Endodermal cell (in vitro differentiated cells): Measurements from ENCODE around the gene LTF. TPM values are rescaled to one million over a fixed set of nuclear protein-coding genes. Genes with fewer than 3 reads are reported as not detected.

Experiments
- DNase-seq: peaks from one replicate; pipeline ENCODE4 v3.0.0-alpha.2; 2017
- H3K27ac ChIP-seq: 2 replicates; pipeline ENCODE4 v1.5.1; 2013; ENCODE audit warnings: mild to moderate bottlenecking, low read depth, low read length, moderate library complexity
- H3K27me3 ChIP-seq: 2 replicates; pipeline ENCODE4 v1.6.1; 2013; ENCODE audit warnings: mild to moderate bottlenecking, low read length, moderate library complexity; ENCODE audit not compliant: insufficient read depth, control insufficient read depth, poor library complexity, severe bottlenecking
- H3K36me3 ChIP-seq: 2 replicates; pipeline ENCODE4 v1.7.0; 2013; ENCODE audit warnings: mild to moderate bottlenecking, low read length, moderate library complexity; ENCODE audit not compliant: control insufficient read depth, insufficient read depth
- H3K4me1 ChIP-seq: one replicate; pipeline ENCODE4 v1.7.0; 2013; ENCODE audit warnings: low read length; ENCODE audit not compliant: control insufficient read depth, insufficient read depth
- H3K4me3 ChIP-seq: 2 replicates; pipeline ENCODE4 v1.5.1; 2013; ENCODE audit warnings: mild to moderate bottlenecking, low read length, moderate library complexity
- H3K9ac ChIP-seq: 2 replicates; pipeline ENCODE4 v1.6.1; 2013; ENCODE audit warnings: mild to moderate bottlenecking, low read length, moderate library complexity; ENCODE audit not compliant: poor library complexity, severe bottlenecking; ENCODE audit errors: extremely low read depth
- H3K9me3 ChIP-seq: 2 replicates; pipeline ENCODE4 v1.6.1; 2013; ENCODE audit warnings: mild to moderate bottlenecking, low read length, moderate library complexity; ENCODE audit not compliant: control insufficient read depth
- H3K27ac Mint-ChIP-seq: 2 replicates; pipeline ENCODE4 v1.8.0; 2020; ENCODE audit warnings: mixed read lengths
- H3K27me3 Mint-ChIP-seq: 2 replicates; pipeline ENCODE4 v1.8.0; 2021; ENCODE audit warnings: mild to moderate bottlenecking, mixed read lengths; ENCODE audit not compliant: insufficient read depth
- H3K36me3 Mint-ChIP-seq: 2 replicates; pipeline ENCODE4 v1.8.0; 2020; ENCODE audit warnings: low read depth, mixed read lengths
- H3K4me1 Mint-ChIP-seq: 2 replicates; pipeline ENCODE4 v1.8.0; 2020; ENCODE audit warnings: mixed read lengths
- H3K4me3 Mint-ChIP-seq: 2 replicates; pipeline ENCODE4 v1.8.0; 2020; ENCODE audit warnings: mild to moderate bottlenecking, moderate library complexity, mixed read lengths
- H3K9me3 Mint-ChIP-seq: 2 replicates; pipeline ENCODE4 v1.8.0; 2020; ENCODE audit warnings: mild to moderate bottlenecking, mixed read lengths
- CTCF ChIP-seq: fragments of 200-600 bp; sonication (generic); conservative IDR thresholded peaks from 2 replicates; pipeline ENCODE4 v1.5.0; 2021; ENCODE audit warnings: antibody characterized with exemption, mild to moderate bottlenecking
- WGBS, 2 experiments: methylation state at CpG; one replicate each; pipeline versions ENCODE4 v1.1.5 to v1.1.7; 2013; ENCODE audit warnings: missing lambda C conversion rate in 2 of 2, mixed read lengths in 1 of 2; ENCODE audit not compliant: insufficient coverage in 1 of 2, insufficient read length in 1 of 2; 5-methylcytosine and 5-hydroxymethylcytosine counted together
- total RNA-seq, 2 donors: library from RNA; stranded (reverse); fragmentation: NEBNext Ultra II Directional in 1 of 2; extraction: Animal tissue kit (Norgen Biotek cat#: 25700) in 1 of 2; gene quantifications; 2 replicates in 1 of 2; 3 replicates in 1 of 2; pipeline ENCODE4 v1.2.1, GENCODE V29; 2021

LTF gene
- total RNA-seq, 2 donors from 2014 or later = 0.24 to 0.31 TPM

- H3K27me3 ChIP-seq = no peaks in the 10 kb centered on the region
- H3K4me1 ChIP-seq = peaks cover 13% of the 10 kb centered on the region
- Mint-ChIP-seq H3K4me1 (peaks cover 26% of the 10 kb centered on the region), H3K9me3 (no peaks in the 10 kb centered on the region), H3K27ac (no peak overlapping the region), H3K4me3 (no peak overlapping the region), H3K27me3 (no peaks in the 10 kb centered on the region), H3K36me3 (no peaks in the 10 kb centered on the region)
- no peaks in the 10 kb centered on the region for H3K9me3 ChIP-seq
- WGBS, 2 experiments = 92 to 97% methylated on average over 8 to 10 of the region's 10 CpGs
- TF ChIP-seq CTCF = no peak
- H3K27ac ChIP-seq = no peak overlapping the region
- no peak overlapping the region for H3K9ac ChIP-seq
- H3K4me3 ChIP-seq = no peak overlapping the region
- H3K36me3 ChIP-seq = no peaks in the 10 kb centered on the region
- no peak for DNase-seq
Observed at GRCh38 chr3:46416125-46416810, 48.4 kb downstream of the LTF start.

GRCh38 chr3:46414739-46415138 lies 50.0 kb downstream of the LTF start:
- H3K9me3 Mint-ChIP-seq = no peaks in the 10 kb centered on the region
- WGBS, 2 experiments = 89 to 100% methylated on average over 4 of the region's 4 CpGs

GRCh38 chr3:46413951-46414350 lies 50.8 kb downstream of the LTF start:
- H3K27ac Mint-ChIP-seq = no peak overlapping the region
- H3K9ac ChIP-seq = no peak overlapping the region
- no peaks in the 10 kb centered on the region for H3K27me3 Mint-ChIP-seq
- no peaks in the 10 kb centered on the region for H3K36me3 Mint-ChIP-seq
- no peak for DNase-seq
- no peaks in the 10 kb centered on the region for H3K27me3 ChIP-seq
- no peaks in the 10 kb centered on the region for H3K9me3 Mint-ChIP-seq
- WGBS, 2 experiments = 93 to 100% methylated on average over 2 to 4 of the region's 5 CpGs
- no peaks in the 10 kb centered on the region for H3K36me3 ChIP-seq
- no peak overlapping the region for H3K4me3 Mint-ChIP-seq
- no peaks in the 10 kb centered on the region for H3K9me3 ChIP-seq
- TF ChIP-seq CTCF = no peak
- H3K27ac ChIP-seq = no peak overlapping the region
- peaks cover 13% of the 10 kb centered on the region for H3K4me1 ChIP-seq
- no peak overlapping the region for H3K4me3 ChIP-seq
- H3K4me1 Mint-ChIP-seq = peaks cover 26% of the 10 kb centered on the region

More at GRCh38 chr3:46414739-46415138, 50.0 kb downstream of the LTF start:
- Histone ChIP-seq H3K9ac (no peak overlapping the region), H3K4me1 (peaks cover 13% of the 10 kb centered on the region), H3K27me3 (no peaks in the 10 kb centered on the region), H3K27ac (no peak overlapping the region), H3K9me3 (no peaks in the 10 kb centered on the region), H3K4me3 (no peak overlapping the region), H3K36me3 (no peaks in the 10 kb centered on the region)
- H3K27ac Mint-ChIP-seq = no peak overlapping the region
- H3K36me3 Mint-ChIP-seq = no peaks in the 10 kb centered on the region
- no peak overlapping the region for H3K4me3 Mint-ChIP-seq
- peaks cover 26% of the 10 kb centered on the region for H3K4me1 Mint-ChIP-seq
- no peak for DNase-seq
- no peaks in the 10 kb centered on the region for H3K27me3 Mint-ChIP-seq
- no peak for TF ChIP-seq CTCF
